GM12865 (cell line): Measurements from ENCODE around the gene MRPL37.
A peak's percentile ranks its signal among the peaks of the same experiment; 100 is the strongest.

ENCODE experiments used
- DNase-seq: peaks from one replicate; pipeline ENCODE4 v3.0.0; 2010; ENCODE audit warnings: low read depth
- H3K4me3 ChIP-seq: 2 replicates; pipeline ENCODE4 v1.5.1; 2011; ENCODE audit warnings: mild to moderate bottlenecking, low read depth, low read length, control low read depth
- TF ChIP-seq, protein P1 (sequence below): IDR thresholded peaks from 2 replicates; pipeline ENCODE4 v1.5.1; 2011; ENCODE audit warnings: low read length, control low read depth, low read depth, inconsistent platforms; ENCODE audit not compliant: insufficient read depth; ENCODE audit errors: missing control alignments

MRPL37 gene

DNA sequence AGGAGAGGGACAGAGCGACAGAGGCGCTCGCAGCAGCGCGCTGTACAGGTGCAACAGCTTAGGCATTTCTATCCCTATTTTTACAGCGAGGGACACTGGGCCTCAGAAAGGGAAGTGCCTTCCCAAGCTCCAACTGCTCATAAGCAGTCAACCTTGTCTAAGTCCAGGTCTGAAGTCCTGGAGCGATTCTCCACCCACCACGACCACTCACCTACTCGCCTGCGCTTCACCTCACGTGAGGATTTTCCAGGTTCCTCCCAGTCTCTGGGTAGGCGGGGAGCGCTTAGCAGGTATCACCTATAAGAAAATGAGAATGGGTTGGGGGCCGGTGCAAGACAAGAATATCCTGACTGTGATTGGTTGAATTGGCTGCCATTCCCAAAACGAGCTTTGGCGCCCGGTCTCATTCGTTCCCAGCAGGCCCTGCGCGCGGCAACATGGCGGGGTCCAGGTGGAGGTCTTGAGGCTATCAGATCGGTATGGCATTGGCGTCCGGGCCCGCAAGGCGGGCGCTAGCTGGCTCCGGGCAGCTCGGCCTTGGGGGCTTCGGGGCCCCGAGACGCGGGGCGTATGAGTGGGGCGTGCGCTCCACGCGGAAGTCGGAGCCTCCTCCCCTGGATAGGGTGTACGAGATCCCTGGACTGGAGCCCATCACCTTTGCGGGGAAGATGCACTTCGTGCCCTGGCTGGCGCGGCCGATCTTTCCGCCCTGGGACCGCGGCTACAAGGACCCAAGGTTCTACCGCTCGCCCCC, at the start of gene MRPL37, which contains the start of gene CYB5RL:
Gene MRPL37 (plus strand): TSS at position 403 of the 754 bp plus-strand sequence. CDS start 77 bp downstream, at position 480.
Gene CYB5RL (minus strand): TSS at position 266 of the 754 bp plus-strand sequence. CDS start 4,414 bp downstream, outside the sequence.
- peak within 1 kb of the TSS; percentile 79 for H3K4me3 ChIP-seq
- TF ChIP-seq, protein P1, sequence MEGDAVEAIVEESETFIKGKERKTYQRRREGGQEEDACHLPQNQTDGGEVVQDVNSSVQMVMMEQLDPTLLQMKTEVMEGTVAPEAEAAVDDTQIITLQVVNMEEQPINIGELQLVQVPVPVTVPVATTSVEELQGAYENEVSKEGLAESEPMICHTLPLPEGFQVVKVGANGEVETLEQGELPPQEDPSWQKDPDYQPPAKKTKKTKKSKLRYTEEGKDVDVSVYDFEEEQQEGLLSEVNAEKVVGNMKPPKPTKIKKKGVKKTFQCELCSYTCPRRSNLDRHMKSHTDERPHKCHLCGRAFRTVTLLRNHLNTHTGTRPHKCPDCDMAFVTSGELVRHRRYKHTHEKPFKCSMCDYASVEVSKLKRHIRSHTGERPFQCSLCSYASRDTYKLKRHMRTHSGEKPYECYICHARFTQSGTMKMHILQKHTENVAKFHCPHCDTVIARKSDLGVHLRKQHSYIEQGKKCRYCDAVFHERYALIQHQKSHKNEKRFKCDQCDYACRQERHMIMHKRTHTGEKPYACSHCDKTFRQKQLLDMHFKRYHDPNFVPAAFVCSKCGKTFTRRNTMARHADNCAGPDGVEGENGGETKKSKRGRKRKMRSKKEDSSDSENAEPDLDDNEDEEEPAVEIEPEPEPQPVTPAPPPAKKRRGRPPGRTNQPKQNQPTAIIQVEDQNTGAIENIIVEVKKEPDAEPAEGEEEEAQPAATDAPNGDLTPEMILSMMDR = no peak
- DNase-seq = peak; percentile 98

DNA sequence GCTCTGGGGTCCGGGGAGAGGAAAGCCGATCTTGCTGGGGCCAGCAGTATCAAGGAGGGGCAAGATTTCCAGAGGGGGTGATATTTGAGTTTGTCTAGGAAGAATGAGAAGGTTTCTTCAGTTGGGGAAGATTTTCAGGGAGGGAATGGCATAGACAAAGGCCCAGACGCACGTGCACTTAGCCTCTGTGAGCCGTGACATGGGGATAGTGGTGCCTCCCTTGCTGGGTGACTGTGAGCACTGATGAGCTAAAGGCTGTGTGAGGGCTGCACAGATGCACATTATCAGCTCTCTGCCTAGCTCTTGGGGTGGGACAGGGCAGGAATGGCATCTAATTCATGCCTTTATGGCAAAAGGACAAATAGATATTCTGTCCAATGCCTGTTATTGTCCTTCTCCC, 49.0 kb upstream of the MRPL37 start:
- TF ChIP-seq, protein P1 = no peak
- DNase-seq = no peak
- no peak overlapping the region for H3K4me3 ChIP-seq

DNA sequence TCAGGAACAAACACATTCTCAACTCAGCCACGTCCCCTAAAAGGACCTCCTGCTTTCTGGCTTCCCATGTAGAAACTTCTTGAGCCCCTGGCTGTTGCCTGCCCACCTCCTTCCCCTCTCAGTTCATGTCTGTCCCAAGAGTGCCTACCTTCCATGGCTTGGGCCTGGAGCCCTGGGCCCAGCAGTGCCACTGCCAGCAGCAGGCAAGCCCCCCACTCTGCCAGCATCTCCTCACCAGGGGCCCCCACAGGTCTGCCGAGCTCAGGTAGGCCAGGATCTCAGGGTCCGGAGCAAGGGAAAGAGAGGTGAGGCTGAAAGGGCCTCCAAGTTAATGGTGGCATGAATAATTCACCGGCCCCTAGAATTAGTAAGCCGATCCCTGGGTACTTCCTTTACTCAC, 47.3 kb upstream of the MRPL37 start, which contains the start of gene CDCP2:
Gene CDCP2 (minus strand): TSS at position 305 of the 400 bp plus-strand sequence. CDS start 78 bp downstream, at position 227.
- no peak within 1 kb of the TSS for H3K4me3 ChIP-seq
- DNase-seq = no peak
- TF ChIP-seq, protein P1 = no peak

DNA sequence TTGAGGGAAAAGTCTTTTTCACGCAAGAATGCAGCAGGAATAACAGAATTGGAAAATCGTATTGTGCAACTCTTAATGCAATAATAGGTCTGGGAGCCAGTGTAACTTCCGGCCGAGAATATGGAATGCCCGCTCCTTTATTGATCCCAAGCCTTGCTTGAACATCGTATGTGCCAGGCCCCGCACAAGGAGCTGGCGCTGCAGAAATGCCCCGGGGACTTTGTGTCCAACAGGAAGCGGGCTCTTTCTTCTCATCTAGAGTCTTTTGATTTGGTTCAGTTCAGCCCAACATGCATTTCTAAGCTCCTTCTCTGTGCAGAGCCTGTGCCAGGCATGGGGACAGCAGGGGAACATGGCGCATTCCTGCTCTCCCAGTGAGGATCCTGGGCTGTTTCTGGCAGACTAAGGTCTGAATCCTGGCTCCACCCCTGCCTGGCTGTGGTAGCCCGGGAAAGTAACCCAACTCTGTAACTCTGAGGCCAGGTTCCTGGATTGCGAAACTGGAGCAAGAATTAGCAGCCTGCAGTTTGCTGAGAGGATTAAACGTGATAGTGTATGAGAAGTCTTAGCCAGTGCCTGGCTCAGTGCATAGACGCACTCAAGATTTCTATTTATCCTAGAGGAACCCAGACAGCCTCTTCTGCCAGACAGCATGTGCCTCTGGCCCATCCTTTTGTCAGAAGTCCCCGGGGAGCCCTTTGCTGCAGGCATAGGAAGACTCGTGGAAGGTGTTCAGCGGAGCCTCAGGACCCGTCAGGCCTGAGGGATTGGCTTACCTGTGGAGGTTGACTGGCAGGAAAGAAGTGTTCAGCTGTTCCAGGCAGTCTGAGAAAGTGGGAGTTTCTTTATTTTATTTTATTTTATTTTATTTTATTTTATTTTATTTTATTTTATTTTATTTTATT, 46.2 kb upstream of the MRPL37 start:
- TF ChIP-seq, protein P1 = no peak
- DNase-seq = no peak
- no peak overlapping the region for H3K4me3 ChIP-seq

DNA sequence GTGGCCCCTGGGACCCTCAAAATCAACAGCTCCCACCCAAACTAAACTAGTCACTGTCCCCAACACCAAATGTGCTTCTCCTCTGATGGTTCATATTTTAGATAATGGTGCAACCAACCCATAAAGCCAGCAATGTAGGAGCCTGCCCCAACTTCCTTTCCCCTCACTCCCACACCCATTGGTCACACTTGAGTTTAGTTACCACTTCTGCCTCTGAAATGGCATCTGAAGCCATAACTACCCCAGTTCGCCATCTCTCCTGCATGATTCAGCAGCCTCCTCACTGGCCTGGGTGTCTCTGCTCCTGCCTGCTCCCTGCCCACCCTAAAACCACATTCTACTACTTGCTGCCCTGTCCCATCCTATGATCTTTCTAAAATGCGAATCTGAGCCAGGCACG, 43.8 kb upstream of the MRPL37 start:
- DNase-seq = no peak
- H3K4me3 ChIP-seq = no peak overlapping the region
- TF ChIP-seq, protein P1 = no peak

DNA sequence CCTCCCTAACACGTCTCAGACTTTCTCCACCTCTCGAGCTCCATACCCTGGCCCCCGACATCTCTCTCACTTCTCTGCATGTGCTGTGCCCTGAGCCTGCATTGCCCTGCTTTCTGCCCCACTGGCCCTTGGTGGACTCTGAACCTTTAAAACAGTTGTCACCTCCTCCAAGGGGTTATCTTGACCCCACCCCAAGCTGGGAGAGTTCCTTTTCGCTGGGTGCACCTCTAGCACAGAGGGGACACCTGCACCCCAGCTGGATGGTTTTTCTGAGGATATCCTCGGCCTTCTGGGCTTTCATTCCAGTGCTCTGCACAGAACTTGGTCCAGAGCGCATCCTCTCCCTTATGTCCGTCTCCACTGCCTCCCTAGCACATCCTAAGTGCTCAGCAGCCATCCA, 43.0 kb upstream of the MRPL37 start:
- TF ChIP-seq, protein P1 = no peak
- no peak overlapping the region for H3K4me3 ChIP-seq
- no peak for DNase-seq
